Neural cell (in vitro differentiated cells): Measurements from ENCODE around the gene CITED2. TPM values are rescaled to one million over a fixed set of nuclear protein-coding genes. Genes with fewer than 3 reads are reported as not detected.
A peak's percentile ranks its signal among the peaks of the same experiment; 100 is the strongest.

Experiments
- H2AFZ ChIP-seq: fragments of 200-600, 300-800 bp; sonication (generic), shearing (Covaris generic); 2 replicates; pipeline ENCODE4 v1.6.0; 2014; ENCODE audit warnings: low read depth, mild to moderate bottlenecking, antibody characterized with exemption, low read length, moderate library complexity
- H3F3A ChIP-seq: fragments of 200-600 bp; shearing (Covaris generic); 2 replicates; pipeline ENCODE4 v1.6.1; 2016; ENCODE audit warnings: mild to moderate bottlenecking, moderate library complexity, mixed read lengths, antibody characterized with exemption, low read length; ENCODE audit not compliant: insufficient read depth, poor library complexity, severe bottlenecking
- H3K27ac ChIP-seq: fragments of 200-600, 300-800 bp; sonication (generic), shearing (Covaris generic); 2 replicates; pipeline ENCODE4 v1.5.1; 2014; ENCODE audit warnings: mild to moderate bottlenecking, low read length, moderate library complexity
- H3K27me3 ChIP-seq: fragments of 300-800, 200-600 bp; sonication (generic), shearing (Covaris generic); 2 replicates; pipeline ENCODE4 v1.6.0; 2014; ENCODE audit warnings: mild to moderate bottlenecking, low read depth, low read length, moderate library complexity; ENCODE audit not compliant: insufficient read depth
- H3K36me3 ChIP-seq: fragments of 300-800, 200-600 bp; sonication (generic), shearing (Covaris generic); 2 replicates; pipeline ENCODE4 v1.5.1; 2014; ENCODE audit warnings: mild to moderate bottlenecking, antibody characterized with exemption, low read length, moderate library complexity; ENCODE audit not compliant: insufficient read depth
- H3K4me2 ChIP-seq: fragments of 300-800, 200-600 bp; sonication (generic), shearing (Covaris generic); 2 replicates; pipeline ENCODE4 v1.6.0; 2014; ENCODE audit warnings: mild to moderate bottlenecking, low read length
- H3K4me3 ChIP-seq: fragments of 300-800, 200-600 bp; sonication (generic), shearing (Covaris generic); 2 replicates; pipeline ENCODE4 v1.5.1; 2014; ENCODE audit warnings: mild to moderate bottlenecking, low read length, moderate library complexity
- H3K79me2 ChIP-seq: fragments of 200-600 bp; shearing (Covaris generic); replicated peaks from 2 replicates; pipeline ENCODE4 v1.6.0; 2014; ENCODE audit warnings: mild to moderate bottlenecking, low read length, moderate library complexity; ENCODE audit not compliant: insufficient read depth
- H3K9ac ChIP-seq: fragments of 300-800, 200-600 bp; sonication (generic), shearing (Covaris generic); 2 replicates; pipeline ENCODE4 v1.6.1; 2016; ENCODE audit warnings: mild to moderate bottlenecking, low read length, mixed read lengths
- H3K9me2 ChIP-seq: fragments of 200-600 bp; shearing (Covaris generic); 2 replicates; pipeline ENCODE4 v1.6.1; 2016; ENCODE audit warnings: mild to moderate bottlenecking, low read length, mixed read lengths; ENCODE audit not compliant: insufficient read depth
- H3K9me3 ChIP-seq: fragments of 200-600, 300-800 bp; sonication (generic), shearing (Covaris generic); 2 replicates; pipeline ENCODE4 v1.6.1; 2016; ENCODE audit warnings: mild to moderate bottlenecking, mixed run types, low read length, moderate library complexity, mixed read lengths
- H4K20me1 ChIP-seq: fragments of 200-600 bp; shearing (Covaris generic); 2 replicates; pipeline ENCODE4 v1.6.1; 2016; ENCODE audit warnings: mild to moderate bottlenecking, mixed run types; ENCODE audit not compliant: insufficient read depth
- EP300 ChIP-seq: fragments of 450-650 bp; conservative IDR thresholded peaks from 2 replicates; pipeline ENCODE4 v1.6.1; 2014; ENCODE audit warnings: antibody characterized with exemption, mild to moderate bottlenecking, moderate library complexity; ENCODE audit not compliant: poor library complexity, severe bottlenecking
- EZH2 ChIP-seq: fragments of 200-600, 300-800 bp; shearing (Covaris generic), sonication (generic); IDR thresholded peaks from 2 replicates; pipeline ENCODE4 v1.6.1; 2014; ENCODE audit warnings: antibody characterized with exemption, low read length, borderline replicate concordance, mild to moderate bottlenecking; ENCODE audit not compliant: insufficient read depth, poor library complexity, severe bottlenecking
- MXI1 ChIP-seq: fragments of 450-650 bp; conservative IDR thresholded peaks from 2 replicates; pipeline ENCODE4 v1.6.1; 2014; ENCODE audit warnings: antibody characterized with exemption, mild to moderate bottlenecking; ENCODE audit not compliant: poor library complexity, severe bottlenecking
- POLR2AphosphoS5 ChIP-seq: IDR thresholded peaks from 2 replicates; pipeline ENCODE4 v1.6.1; 2012
- RAD21 ChIP-seq: fragments of 450-650 bp; conservative IDR thresholded peaks from 2 replicates; pipeline ENCODE4 v1.6.1; 2014; ENCODE audit warnings: antibody characterized with exemption, mild to moderate bottlenecking, moderate library complexity
- REST ChIP-seq: IDR thresholded peaks from 2 replicates; pipeline ENCODE4 v1.6.1; 2012; ENCODE audit warnings: borderline replicate concordance
- SMC3 ChIP-seq: fragments of 450-650 bp; conservative IDR thresholded peaks from 2 replicates; pipeline ENCODE4 v1.6.1; 2014; ENCODE audit warnings: antibody characterized with exemption, mild to moderate bottlenecking, moderate library complexity; ENCODE audit not compliant: poor library complexity
- TAF1 ChIP-seq: IDR thresholded peaks from 2 replicates; pipeline ENCODE4 v1.6.1; 2012; ENCODE audit warnings: low read depth
- polyA plus RNA-seq: library from polyadenylated mRNA; depleted of rRNA; stranded (reverse); fragments of >200 nt; gene quantifications from 2 replicates; pipeline ENCODE4 v1.2.3, GENCODE V29; 2014
- TF ChIP-seq, protein P1 (sequence below): fragments of 450-650 bp; IDR thresholded peaks from 2 replicates; pipeline ENCODE4 v1.5.1; 2014; ENCODE audit warnings: antibody characterized with exemption, mild to moderate bottlenecking, moderate library complexity; ENCODE audit not compliant: poor library complexity, severe bottlenecking

The CITED2 gene
- polyA plus RNA-seq, 1 donor from 2014 or later = 38.1 TPM

DNA sequence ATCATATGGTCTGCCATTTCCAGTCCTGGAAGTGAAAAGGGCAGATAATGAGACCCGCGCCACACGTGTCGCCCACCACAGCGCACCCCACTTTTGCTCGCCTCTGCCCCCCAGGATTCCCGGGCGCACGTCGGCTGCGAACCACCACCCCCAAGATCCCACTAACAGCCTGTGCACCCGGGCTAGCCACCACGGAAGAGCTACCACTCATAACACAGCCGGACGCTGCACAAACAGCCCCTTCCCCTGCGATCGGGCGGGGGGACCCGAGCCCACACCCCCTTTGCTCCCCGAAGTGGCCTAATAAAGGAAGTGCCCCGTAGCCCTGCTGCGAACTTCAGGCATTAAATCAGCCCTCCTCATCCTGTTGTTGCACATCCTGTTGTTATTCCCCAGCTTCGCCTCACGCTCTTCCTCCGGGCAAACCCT, 506 bp downstream of the CITED2 start:
- TF ChIP-seq EP300 (no peak), MXI1 (peak; percentile 55)
- Histone ChIP-seq H2AFZ (peak overlapping the region; percentile 56), H3K9me2 (no peaks in the 10 kb centered on the region), H3K27ac (peak overlapping the region; percentile 98), H3K9me3 (no peaks in the 10 kb centered on the region), H4K20me1 (peaks cover 10% of the 10 kb centered on the region), H3K4me2 (no peak overlapping the region), H3F3A (peaks cover 6% of the 10 kb centered on the region), H3K27me3 (no peaks in the 10 kb centered on the region), H3K79me2 (peaks cover 34% of the 10 kb centered on the region), H3K36me3 (no peaks in the 10 kb centered on the region), H3K4me3 (peak overlapping the region; percentile 87), H3K9ac (peak overlapping the region; percentile 98)

GRCh38 chr6:139373154-139373927, 1.1 kb downstream of the CITED2 start:
- H3K4me3 ChIP-seq = peak overlapping the region; percentile 87
- H4K20me1 ChIP-seq = peaks cover 10% of the 10 kb centered on the region
- H3K4me2 ChIP-seq = peak overlapping the region; percentile 75
- peak overlapping the region; percentile 98 for H3K9ac ChIP-seq
- no peaks in the 10 kb centered on the region for H3K9me3 ChIP-seq
- TF ChIP-seq EP300 = no peak
- no peak for TF ChIP-seq POLR2AphosphoS5
- TF ChIP-seq RAD21 = peak; percentile 66
- TF ChIP-seq EZH2 = no peak
- peak; percentile 56 for TF ChIP-seq MXI1
- TF ChIP-seq TAF1 = peak; percentile 33
- TF ChIP-seq, protein P1, sequence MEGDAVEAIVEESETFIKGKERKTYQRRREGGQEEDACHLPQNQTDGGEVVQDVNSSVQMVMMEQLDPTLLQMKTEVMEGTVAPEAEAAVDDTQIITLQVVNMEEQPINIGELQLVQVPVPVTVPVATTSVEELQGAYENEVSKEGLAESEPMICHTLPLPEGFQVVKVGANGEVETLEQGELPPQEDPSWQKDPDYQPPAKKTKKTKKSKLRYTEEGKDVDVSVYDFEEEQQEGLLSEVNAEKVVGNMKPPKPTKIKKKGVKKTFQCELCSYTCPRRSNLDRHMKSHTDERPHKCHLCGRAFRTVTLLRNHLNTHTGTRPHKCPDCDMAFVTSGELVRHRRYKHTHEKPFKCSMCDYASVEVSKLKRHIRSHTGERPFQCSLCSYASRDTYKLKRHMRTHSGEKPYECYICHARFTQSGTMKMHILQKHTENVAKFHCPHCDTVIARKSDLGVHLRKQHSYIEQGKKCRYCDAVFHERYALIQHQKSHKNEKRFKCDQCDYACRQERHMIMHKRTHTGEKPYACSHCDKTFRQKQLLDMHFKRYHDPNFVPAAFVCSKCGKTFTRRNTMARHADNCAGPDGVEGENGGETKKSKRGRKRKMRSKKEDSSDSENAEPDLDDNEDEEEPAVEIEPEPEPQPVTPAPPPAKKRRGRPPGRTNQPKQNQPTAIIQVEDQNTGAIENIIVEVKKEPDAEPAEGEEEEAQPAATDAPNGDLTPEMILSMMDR = peak; percentile 60
- peak; percentile 65 for TF ChIP-seq SMC3
- TF ChIP-seq REST = no peak
- H3K27me3 ChIP-seq = no peaks in the 10 kb centered on the region
- H3K36me3 ChIP-seq = no peaks in the 10 kb centered on the region
- no peaks in the 10 kb centered on the region for H3K9me2 ChIP-seq
- no peak overlapping the region for H2AFZ ChIP-seq
- H3K27ac ChIP-seq = peak overlapping the region; percentile 98
- H3K79me2 ChIP-seq = peaks cover 34% of the 10 kb centered on the region
- H3F3A ChIP-seq = peaks cover 6% of the 10 kb centered on the region
